Stimulated activated CD8-positive, alpha-beta memory T cell treated with anti-CD3 and anti-CD28 coated beads, Interleukin-15, amount 100 ng/mL, for 4 hours (primary cell): ENCODE results near the gene BCORL1.
A peak's percentile ranks its signal among the peaks of the same experiment; 100 is the strongest.

Experiments used
- DNase-seq, 2 donors: peaks; one replicate each; pipeline ENCODE4 v3.0.0-alpha.2; 2020; ENCODE audit warnings: low read depth in 2 of 2

Gene BCORL1

GRCh38 chrX:130014770-130015169, 32.3 kb downstream of the BCORL1 start:
- DNase-seq = no peak

- DNase-seq = no peak
Observed at GRCh38 chrX:130015181-130015580, 32.7 kb downstream of the BCORL1 start.

GRCh38 chrX:130018143-130018542, 35.7 kb downstream of the BCORL1 start:
- DNase-seq = no peak

GRCh38 chrX:130020661-130021324, 38.4 kb downstream of the BCORL1 start:
- no peak for DNase-seq

GRCh38 chrX:130024127-130024526, 41.7 kb downstream of the BCORL1 start:
- peak; percentile 41 to 61 for DNase-seq

- DNase-seq = no peak
Observed at GRCh38 chrX:130025256-130025655, 42.8 kb downstream of the BCORL1 start.

GRCh38 chrX:130027569-130027968, 45.1 kb downstream of the BCORL1 start:
- DNase-seq = no peak

- peak in 1 of 2 donors; percentile 1 for DNase-seq
Observed at GRCh38 chrX:130028196-130028595, 45.8 kb downstream of the BCORL1 start.

GRCh38 chrX:130030826-130031225, 48.4 kb downstream of the BCORL1 start:
- no peak for DNase-seq

- no peak for DNase-seq
Observed at GRCh38 chrX:130032552-130032951, 50.1 kb downstream of the BCORL1 start.

- DNase-seq = no peak
Observed at GRCh38 chrX:130034178-130034577, 51.7 kb downstream of the BCORL1 start.

- no peak for DNase-seq
Observed at GRCh38 chrX:130039847-130040246, 57.4 kb downstream of the BCORL1 start.

- DNase-seq = no peak
Observed at GRCh38 chrX:130047416-130047815, 65.0 kb downstream of the BCORL1 start.

- no peak for DNase-seq
Observed at GRCh38 chrX:130048686-130049222, 66.3 kb downstream of the BCORL1 start.

- no peak for DNase-seq
Observed at GRCh38 chrX:130049821-130050220, 67.4 kb downstream of the BCORL1 start.

GRCh38 chrX:130051176-130051845, 68.9 kb downstream of the BCORL1 start:
- DNase-seq = no peak

- no peak for DNase-seq
Observed at GRCh38 chrX:130053236-130053635, 70.8 kb downstream of the BCORL1 start.

- no peak for DNase-seq
Observed at GRCh38 chrX:130055103-130055502, 72.7 kb downstream of the BCORL1 start.

GRCh38 chrX:130055899-130056298, 73.5 kb downstream of the BCORL1 start:
- no peak for DNase-seq

- no peak for DNase-seq
Observed at GRCh38 chrX:130057209-130057608, 74.8 kb downstream of the BCORL1 start.

GRCh38 chrX:130058652-130059051, 76.2 kb downstream of the BCORL1 start:
- no peak for DNase-seq

- DNase-seq = peak; percentile 51 to 55
Observed at GRCh38 chrX:130060122-130061069, 78.0 kb downstream of the BCORL1 start.
